ENCODE data around the gene ITGB4.
A peak's percentile ranks its signal among the peaks of the same experiment; 100 is the strongest.
"Not testable (repeated sequence)": the region's sequence is repeated elsewhere in the genome, so short reads cannot be mapped to it uniquely, and the experiment has no call there.

The ITGB4 gene

DNA sequence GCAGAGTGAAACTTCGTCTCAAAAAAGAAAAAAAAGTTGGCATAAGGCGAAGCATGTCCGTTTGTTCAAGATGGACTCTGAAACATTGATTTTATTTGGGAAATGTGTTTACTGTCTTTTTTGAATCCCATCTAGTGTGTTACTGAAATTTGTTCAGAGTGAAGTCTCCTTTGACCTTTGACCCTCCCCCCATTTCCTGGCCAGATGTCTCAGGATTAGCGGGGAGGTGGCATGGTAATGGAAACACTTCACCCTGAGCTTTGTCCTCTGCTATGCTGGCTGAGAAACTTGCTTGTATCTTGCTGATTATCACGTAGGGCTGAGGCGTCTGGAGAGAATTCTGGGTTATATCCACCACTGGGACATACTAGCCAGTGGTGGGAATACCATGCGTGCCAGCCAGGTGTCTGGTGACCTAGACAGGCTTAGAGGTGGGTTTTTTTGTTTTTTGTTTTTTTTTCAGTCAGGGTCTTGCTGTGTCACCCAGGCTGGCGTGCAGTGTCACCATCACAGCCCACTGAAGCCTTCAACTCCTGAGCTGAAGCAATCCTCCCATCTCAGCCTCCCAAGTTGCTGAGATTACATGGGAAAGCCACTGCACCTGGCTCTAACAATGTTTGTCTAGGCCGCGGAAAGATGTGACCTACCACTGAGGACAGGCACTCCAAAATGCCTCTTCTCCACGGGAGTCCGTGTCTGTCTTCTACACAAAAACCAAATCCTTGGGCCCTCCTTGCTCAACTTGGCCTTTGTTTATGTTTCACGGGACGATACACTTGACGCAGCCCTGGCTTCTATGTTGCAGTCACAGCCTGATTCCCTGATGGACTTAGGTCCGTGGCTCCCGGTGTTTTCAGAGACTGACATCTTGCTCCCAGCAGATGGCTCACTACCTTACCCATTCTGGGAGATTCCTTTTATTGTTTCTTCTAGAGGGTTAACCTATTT lies 50.3 kb downstream of the ITGB4 start:
- no peak for DNase-seq (ENCODE audit: low spot score)

DNA sequence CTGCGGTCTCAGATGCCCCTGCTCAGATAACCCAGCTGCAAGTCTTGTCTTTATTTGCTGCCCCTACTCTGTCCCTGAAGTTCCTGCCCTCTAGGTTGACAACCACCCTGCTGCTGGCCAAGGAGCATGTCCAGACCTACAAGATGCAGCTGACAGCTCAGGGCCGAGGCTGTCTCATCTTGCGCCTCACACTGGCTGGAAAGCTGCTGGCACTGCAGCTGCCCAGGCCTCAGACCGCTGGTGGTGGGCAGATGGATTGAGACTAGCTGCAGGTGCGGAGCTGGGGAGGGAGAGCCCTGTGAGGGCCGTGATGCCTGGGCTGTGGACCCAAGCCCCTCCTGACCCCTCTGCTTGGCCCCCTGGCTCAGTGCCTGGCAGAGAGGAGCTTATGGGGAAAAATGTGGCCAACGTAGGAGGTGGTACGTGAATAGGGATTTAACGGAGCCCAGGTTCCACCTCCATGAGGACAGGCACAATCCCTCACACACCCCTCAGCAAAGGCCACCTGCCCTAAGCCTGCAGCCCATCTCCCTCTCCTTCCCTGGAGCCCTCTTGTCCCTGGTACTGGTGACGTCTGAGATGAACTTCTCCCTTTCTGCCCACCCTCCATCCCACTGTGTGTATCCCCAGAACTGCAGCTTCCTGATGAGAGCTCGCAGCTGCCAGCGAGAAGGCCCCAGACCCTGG lies 52.0 kb downstream of the ITGB4 start:
- DNase-seq (ENCODE audit: low spot score): no peak

DNA sequence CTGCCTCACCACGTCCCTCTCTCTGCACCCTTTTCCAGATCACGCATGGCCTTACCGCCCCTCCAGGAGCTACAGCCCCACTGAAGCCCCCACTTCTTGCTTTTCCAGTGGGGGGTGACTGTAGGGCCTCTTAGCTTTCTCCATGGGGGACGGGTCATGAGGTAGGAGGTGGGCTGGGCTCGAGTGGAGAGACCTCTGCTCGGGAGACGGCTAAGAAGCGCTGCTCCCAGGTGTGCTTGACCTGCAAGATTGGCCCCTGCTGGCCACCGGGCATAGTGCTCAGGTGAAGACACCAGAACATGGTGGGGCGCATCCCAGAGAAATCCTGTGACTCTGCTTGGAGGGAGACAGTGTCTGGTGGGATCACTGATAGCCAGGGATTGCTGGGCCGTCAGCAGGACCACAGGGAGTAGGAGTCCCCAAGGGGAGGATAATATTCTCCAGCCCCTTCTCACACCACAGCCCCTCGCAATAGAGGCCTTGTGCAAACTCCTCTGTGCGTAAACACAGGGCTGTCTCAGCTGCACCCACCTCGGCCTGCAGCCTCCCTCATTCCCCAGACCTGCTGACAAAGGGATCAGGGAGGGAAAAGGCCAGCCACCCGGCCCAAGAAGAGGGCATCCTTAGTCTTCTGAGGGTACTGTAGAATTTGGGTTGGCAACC lies 52.7 kb downstream of the ITGB4 start:
- DNase-seq (ENCODE audit: low spot score): no peak

DNA sequence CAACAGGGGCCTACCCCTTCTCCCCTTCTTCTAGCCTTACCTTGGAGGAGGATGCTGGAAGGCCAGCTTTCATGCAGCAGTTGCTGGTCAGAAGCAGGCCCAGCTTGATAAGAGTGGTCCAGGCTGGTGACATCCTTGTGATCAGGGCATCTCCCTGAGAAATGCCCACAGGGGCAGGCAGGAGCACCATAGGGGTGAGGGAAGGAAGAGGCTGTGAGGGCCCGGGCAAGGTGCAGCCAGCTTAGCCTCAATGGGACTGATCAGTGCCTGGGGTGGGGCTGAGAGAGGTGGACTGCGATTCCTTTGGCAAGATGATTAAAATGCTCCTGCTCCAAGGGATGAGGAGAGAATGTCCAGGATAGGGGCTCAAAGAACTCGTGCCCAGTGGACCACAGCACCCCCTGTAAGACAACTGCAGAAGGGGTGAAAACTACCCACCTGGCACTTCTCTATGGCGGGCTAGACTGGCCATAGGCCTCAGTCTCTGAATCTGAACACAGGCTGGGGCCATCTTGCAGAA lies 53.3 kb downstream of the ITGB4 start:
- DNase-seq (ENCODE audit: low spot score): no peak

DNA sequence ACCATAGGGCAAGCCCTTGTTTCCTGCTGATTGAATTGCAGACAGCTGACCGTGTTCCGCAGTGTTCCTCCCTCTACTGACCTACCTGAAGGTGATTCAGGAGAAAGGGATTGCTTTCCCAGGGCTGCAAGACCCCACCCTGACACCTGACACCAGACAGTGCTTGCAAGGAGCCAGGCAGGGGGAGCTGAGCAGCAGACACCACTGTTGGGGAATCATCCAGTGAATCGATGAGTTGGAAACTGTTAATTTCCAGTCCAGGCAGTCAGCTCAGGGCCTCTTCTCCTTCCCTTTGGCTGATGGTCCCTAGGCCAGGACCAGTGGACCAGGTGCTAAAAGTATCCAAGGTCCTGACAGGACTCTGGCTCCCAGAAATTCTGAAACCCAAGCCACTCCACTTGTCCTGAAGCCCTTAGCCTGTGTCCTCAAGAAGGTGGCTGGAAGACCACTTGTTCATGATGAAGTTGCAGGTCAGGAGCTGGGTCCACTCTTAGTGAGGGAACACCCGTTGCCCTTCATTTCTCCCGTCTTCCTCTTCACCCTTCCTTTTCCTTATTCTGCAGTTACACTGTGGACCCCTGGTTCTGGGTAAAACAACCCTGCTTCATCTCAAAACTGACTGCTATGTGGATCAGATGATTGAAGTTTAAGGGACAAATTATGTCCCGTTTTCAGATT lies 53.9 kb downstream of the ITGB4 start:
- no peak for DNase-seq (ENCODE audit: low spot score)

DNA sequence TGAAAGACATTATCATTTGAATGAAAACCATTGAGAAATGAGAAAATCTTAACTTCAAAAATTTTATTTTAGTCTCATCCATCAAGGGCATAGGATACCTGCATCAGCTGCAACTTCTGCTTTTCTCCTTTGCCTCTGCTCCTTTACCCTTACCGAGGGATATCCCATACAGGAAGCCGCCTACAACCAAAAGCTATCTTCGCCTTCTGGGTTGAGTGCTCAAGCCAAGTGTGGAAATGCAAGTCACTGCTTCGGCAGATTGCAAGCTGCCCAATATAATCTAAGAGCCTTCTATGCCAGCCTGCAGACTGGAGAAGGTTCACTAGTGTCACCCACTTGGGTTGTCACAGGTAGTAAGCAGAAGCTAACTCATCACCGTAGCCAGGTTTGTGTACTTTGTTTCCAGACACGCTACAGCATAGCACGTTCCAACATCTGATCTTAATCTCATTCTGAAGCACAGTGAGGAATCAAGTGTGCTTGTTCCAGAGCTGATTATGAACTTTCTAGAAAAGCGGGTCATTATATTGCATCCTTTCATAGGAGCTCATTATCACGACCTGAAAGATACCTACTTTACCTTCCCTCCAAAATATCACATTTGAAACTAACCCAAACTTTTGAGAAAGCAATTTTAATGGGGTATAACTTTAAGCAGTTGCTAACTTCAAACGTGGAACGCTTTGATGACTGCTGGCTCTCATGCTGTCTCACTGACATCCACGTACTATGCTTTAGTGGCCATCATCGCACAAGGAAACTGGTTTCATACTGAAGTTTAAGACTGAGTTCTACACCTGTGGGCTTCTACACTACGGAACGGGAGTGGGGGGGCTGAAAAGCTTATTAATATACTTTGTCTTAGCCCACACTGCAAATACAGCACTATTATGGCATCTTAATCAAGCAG lies 55.4 kb downstream of the ITGB4 start:
- DNase-seq (ENCODE audit: low spot score): no peak

DNA sequence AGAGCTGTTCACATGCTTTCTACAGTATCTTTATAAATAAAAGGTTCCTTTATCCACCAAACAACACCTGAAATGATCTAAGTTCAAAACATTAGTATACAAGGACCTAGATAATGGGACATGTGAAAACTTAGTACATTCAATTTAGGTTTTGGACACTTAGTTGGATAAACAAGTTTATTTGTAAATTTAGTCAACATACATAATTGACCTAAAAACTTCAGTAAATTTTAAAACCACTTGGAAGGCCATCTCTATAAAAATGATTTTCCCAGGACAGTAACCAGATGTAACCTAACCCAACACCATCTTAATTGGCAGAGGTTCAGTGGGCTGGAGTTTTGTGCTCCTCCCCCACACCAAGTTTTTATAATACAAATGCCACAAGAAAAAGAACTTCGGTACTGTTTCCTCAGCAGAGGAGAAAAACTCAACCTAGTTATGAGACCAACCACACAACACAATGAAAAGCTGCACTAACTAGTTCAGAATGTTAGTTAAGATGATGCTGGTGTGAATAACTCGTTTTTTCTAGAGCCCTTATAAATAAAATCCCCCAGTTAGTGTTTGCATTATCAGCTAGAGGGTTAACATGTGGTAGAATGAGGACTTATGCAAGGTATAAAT lies 56.1 kb downstream of the ITGB4 start:
- no peak for DNase-seq (ENCODE audit: low spot score)

DNA sequence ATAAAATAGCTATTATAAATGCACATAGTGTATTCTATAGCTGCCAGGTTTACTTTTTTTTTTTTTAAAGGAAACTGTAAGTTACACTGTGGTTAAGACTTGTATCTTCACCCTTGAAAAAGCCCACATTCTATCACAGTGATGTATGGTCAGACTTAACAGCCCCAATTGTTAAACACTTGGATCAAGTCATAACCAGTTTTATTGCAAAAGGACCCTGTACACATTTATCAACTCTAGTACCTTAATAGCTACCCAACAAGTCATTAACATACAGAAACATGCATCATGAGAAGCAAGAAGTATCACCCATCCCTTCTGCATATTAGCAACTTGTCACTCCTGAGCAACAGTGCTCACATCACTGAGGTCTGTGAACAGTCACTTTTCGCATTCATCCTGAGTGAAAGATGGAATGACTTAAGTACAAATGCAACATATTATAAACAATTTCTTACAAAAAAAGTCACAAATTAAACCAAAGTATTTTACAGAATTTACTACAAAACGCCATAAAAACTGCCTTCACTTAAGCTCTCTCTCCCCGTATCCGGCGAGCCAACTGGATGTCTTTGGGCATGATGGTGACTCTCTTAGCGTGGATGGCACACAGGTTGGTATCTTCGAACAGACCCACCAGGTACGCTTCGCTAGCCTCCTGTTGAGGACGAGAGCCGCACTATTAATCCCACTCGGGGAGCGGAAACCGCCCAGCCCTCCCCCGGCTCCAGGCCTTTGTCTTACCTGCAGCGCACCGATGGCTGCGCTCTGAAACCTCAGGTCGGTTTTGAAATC lies 57.0 kb downstream of the ITGB4 start:
- DNase-seq (ENCODE audit: low spot score): not testable (repeated sequence)

DNA sequence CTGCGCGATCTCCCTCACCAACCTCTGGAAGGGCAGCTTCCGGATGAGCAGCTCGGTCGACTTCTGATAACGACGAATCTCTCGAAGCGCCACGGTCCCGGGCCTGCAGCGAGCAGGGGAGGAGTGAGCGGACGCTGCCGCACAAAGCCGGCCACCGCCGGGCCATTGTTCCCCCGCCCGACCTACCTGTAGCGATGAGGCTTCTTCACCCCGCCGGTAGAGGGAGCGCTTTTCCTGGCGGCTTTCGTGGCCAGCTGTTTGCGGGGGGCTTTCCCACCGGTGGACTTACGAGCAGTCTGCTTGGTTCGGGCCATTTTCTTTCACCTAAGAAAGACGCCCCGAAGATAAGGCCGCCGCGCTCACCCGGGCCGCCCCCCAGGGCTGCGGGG lies 57.6 kb downstream of the ITGB4 start:
- DNase-seq (ENCODE audit: low spot score): no peak

DNA sequence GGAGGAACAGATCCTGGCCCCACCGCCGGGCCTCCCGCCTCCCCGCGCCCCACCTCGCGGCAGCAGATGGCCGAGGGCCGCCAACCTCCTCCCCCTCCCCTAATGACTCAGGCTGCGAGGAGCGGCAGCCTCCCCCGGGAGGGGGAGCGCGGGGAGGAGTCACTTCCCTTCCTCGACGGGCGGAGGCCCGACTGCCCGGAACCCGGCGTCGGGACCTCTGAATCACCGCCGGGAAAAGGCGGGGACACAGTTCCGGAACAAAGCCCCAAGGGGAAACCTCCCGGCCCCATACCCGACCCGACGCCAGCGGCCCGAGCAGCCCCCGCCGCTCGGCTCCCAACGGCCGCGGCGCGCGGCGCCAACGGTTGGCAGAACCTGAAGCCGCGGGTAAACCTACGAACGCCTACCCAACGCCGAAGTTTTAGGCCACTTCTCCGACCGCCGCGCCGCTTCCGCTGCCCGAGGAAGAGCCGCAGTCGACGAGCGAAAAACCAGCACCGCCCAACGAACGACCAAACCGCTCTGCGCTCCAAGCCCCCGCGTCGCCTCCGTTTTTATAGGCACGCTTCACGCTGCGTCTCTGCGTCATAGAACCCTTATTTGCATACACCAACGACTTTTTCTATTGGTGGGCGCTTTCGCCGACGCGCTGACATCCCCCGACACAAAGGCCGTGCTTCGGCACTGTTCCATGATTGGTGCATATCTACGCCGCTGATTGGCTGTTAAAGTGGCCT lies 58.2 kb downstream of the ITGB4 start:
- DNase-seq (ENCODE audit: low spot score): peak; percentile 98

DNA sequence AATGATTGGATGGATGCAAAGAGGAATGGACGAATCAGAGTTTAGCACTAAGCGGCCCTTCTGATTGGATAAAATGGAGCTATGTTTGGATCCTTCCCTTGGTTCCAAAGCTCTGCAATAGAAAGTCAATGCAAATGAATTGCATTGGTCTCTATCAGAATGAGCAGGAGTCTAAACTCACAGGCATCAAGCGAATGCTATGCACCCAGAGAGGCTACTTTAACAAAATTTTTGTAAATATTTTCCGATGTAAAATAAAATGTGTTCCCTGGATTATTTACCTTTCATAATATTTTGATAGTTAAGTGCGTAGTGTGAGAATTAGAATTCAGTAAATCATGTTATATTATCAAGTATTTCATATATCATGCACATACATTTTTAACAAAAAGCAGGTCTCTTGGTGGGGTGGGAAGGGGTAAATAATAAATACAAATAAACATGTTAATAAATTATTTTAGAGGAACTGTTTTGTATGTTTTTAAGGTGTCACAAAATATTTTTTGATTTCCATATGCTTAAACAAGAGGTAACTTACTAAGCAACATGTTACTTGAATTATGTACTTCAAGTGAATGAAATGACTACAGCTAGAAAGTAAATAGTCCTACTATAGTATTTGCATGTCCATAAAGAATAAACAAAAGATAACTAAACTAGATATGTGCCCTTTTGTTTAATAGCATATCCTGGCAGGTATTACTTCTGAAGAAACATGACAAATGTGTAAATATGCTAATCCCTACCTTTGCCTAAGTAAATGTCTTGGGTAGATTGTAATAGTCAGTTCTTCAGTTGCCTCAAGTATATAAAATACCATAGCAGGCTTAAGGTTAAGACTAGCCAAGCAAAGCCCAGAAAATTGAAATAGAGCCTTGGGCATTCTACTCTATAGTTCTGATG lies 59.0 kb downstream of the ITGB4 start:
- no peak for DNase-seq (ENCODE audit: low spot score)

DNA sequence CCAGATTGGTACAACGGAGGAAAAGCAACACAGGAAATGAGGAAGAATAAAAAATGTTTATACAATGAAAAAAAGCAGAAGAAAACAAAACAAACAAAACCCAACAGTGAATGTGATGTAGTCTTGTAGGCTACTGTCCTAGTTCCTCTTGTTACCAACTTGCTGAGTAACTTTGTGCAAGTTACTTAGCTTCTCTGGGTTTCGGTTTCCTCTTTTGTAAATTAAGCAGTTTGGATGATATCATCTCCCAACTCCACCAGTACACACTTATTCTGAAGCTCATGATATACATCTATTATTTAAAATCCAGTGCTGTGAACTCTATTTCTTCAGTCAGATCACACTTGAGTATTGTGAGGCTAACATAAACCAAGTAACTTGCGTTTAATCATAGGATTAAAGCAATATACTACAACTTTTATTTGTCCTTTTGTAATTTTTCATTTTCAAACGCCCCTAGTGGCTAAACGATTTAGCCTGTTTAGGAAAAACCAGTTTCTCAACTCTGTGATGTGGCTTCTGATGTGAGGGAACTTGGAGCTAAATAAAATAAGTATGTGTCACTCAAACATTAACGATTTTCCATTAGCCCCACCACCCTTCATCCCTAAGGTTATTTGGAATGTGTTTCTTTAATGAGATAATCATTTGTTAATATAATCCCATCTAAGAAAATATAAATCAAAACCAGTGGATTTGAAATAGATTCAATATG lies 62.0 kb downstream of the ITGB4 start:
- DNase-seq (ENCODE audit: low spot score): no peak

DNA sequence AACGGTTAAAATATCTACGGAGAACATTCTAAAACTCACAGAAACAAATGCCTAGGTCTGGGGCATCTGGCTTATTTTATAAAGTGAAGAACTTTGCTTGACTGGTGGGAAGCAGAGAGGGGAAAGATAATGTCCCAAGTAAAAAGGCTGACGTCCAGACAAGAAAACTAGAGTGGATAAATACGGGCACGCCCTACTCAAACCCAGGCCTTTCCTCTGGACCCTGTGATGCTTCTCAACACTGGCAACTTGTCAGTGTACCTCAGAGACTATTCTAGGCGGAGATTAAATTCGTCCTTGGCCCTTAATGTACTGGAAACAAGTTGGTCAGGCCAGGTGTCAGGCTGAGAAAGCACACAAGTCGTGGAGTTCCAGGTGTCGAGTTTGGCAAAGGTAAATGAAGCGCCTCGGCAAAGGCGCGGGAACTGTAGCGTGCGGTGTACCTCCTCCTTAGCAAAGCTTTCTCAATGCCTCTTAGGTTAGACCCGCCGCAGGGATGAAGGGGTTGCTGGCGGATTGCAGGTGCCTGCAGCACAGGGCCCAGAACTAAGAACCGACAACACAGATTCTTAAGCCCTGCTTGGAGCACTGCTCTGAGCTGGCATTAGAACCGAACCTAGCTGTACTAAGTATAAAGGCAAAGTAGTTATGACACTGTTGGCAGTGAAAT lies 62.7 kb downstream of the ITGB4 start:
- no peak for DNase-seq (ENCODE audit: low spot score)

DNA sequence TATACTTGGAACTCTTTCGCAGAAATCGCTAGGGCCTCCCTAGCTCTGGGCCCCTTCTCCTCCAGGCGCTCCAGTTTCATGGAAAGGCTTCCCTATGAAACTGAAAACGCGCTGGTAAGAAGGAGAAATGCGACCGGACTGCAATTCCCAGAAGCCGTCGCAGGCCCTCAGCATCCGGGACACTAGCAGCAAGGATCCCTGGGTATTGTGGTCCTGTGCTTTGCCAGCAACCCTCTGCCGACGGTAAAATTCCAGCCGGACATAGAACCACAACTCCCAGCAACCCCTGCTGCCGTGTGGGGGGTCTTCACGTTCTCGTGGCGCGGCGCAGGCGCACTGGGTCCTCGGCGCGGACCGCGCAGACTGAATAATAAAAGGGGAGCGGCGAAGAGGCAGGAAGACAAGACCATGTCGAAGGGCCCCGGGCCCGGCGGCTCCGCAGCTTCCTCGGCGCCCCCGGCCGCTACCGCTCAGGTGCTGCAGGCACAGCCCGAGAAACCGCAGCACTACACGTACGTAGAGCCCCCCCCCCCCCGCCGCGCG lies 63.3 kb downstream of the ITGB4 start, which contains the start of gene UNK:
Gene UNK, plus strand, starts transcription at position 334 of the 543 bp plus-strand sequence. Its CDS starts 75 bp downstream, at position 409.
- DNase-seq (ENCODE audit: low spot score): peak; percentile 99

DNA sequence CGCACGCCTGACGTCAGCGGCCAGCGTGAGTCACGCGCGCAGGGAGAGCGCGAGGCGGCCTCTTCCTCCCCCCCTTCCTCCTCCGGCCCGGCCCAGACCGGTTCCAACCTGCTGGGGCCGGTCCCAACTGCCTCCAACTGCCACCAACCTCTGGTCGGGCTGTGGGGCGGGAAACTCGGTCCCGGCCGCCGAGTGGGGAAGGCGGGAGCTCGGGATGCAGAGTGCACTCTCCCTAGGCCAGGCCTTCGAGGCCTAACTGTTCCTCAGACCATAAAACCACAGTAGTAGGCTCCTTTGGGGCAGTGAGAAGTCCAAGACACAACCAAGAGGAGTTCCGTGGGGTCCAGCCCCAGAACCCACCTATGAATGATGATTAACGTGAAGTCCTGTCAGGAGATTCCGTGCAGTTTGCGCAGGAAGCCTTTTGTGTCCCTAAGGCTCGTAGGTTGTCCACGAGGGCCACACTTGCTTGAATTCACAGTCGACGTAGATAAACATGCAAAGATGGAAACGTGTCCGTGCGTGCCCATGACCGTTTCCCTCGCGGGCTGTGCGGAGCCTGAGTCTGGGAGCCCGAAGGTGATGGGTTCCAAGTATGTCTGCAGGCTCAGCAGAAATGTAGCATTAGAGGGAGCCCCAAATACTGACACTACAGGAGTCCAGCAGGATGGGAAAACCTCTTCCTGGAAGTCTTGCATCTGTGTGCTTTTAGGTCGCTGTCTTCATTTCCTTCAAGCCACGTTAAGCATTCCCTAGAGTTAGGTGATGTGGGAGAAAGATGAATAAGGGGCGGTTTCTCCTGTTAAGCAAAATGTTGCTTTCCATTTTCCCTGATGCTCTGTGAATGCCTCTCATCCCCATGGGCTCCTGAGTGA lies 64.0 kb downstream of the ITGB4 start:
- DNase-seq (ENCODE audit: low spot score): peak; percentile 64
